Measurements from ENCODE around the gene PTTG1. TPM values are rescaled to one million over a fixed set of nuclear protein-coding genes. Genes with fewer than 3 reads are reported as not detected.

The PTTG1 gene
- total and polyA plus RNA-seq, 4 donors = 0.75 to 84.0 (median 5.6) TPM

DNA sequence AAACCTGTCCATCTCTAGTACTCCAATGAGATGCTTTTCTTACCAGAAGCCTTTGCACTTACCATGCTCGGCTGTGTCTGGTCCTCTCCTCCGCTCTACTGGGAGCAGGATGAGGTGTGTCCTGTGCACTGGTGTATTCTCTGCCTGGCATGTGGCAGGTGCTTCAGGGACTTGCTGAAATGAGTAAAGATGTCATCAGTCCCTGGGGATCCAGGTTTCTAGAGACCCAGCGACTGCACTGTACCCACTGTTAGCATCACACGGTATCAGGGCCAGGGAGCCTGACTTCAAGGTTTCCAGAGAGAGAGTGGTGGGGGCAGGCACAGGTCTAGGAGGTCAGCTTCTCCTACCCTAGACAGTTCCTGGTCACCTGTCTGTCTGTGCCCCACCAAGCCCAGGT is 10.5 kb downstream of the PTTG1 start:
- H3K36me3 ChIP-seq (ENCODE audit: control insufficient read depth in 4 of 4, insufficient read depth in 3 of 4, low read depth in 1 of 4, low read length in 3 of 4) = no peaks in the 10 kb centered on the region
- H3K27ac ChIP-seq (ENCODE audit: low read depth in 1 of 2, low read length in 2 of 2) = no peak overlapping the region
- no peak overlapping the region for H3K4me3 ChIP-seq (ENCODE audit: low read depth in 1 of 3, low read length in 3 of 3)
- DNase-seq (ENCODE audit: low spot score) = no peak
- 95% methylated on average over 4 of the region's 4 CpGs for WGBS
- H3K27me3 ChIP-seq (ENCODE audit: control insufficient read depth in 4 of 4, insufficient read depth in 4 of 4, low read length in 3 of 4) = no peaks in the 10 kb centered on the region
- H3K9me3 ChIP-seq (ENCODE audit: control insufficient read depth in 4 of 4, low read length in 3 of 4) = no peaks in the 10 kb centered on the region
- no peaks in the 10 kb centered on the region for H3K4me1 ChIP-seq (ENCODE audit: control insufficient read depth in 4 of 4, insufficient read depth in 4 of 4, low read length in 3 of 4)
- H3K9ac ChIP-seq (ENCODE audit: low read depth in 1 of 2, low read length in 2 of 2) = no peak overlapping the region
- TF ChIP-seq, protein P1, sequence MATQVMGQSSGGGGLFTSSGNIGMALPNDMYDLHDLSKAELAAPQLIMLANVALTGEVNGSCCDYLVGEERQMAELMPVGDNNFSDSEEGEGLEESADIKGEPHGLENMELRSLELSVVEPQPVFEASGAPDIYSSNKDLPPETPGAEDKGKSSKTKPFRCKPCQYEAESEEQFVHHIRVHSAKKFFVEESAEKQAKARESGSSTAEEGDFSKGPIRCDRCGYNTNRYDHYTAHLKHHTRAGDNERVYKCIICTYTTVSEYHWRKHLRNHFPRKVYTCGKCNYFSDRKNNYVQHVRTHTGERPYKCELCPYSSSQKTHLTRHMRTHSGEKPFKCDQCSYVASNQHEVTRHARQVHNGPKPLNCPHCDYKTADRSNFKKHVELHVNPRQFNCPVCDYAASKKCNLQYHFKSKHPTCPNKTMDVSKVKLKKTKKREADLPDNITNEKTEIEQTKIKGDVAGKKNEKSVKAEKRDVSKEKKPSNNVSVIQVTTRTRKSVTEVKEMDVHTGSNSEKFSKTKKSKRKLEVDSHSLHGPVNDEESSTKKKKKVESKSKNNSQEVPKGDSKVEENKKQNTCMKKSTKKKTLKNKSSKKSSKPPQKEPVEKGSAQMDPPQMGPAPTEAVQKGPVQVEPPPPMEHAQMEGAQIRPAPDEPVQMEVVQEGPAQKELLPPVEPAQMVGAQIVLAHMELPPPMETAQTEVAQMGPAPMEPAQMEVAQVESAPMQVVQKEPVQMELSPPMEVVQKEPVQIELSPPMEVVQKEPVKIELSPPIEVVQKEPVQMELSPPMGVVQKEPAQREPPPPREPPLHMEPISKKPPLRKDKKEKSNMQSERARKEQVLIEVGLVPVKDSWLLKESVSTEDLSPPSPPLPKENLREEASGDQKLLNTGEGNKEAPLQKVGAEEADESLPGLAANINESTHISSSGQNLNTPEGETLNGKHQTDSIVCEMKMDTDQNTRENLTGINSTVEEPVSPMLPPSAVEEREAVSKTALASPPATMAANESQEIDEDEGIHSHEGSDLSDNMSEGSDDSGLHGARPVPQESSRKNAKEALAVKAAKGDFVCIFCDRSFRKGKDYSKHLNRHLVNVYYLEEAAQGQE (IDR thresholded peaks at IDR 0.05) = no peak
- TF ChIP-seq SP1 (IDR thresholded peaks at IDR 0.05) = no peak
- TF ChIP-seq JUND (IDR thresholded peaks at IDR 0.05) = no peak
- TF ChIP-seq TAF1 (conservative IDR thresholded peaks at IDR 0.05) = no peak
- no peak for TF ChIP-seq RAD21 (IDR thresholded peaks at IDR 0.05)
- no peak for TF ChIP-seq FOXA2 (IDR thresholded peaks at IDR 0.05)
- no peak for TF ChIP-seq EGR1 (IDR thresholded peaks at IDR 0.05; ENCODE audit: low read depth in 2 of 2)

DNA sequence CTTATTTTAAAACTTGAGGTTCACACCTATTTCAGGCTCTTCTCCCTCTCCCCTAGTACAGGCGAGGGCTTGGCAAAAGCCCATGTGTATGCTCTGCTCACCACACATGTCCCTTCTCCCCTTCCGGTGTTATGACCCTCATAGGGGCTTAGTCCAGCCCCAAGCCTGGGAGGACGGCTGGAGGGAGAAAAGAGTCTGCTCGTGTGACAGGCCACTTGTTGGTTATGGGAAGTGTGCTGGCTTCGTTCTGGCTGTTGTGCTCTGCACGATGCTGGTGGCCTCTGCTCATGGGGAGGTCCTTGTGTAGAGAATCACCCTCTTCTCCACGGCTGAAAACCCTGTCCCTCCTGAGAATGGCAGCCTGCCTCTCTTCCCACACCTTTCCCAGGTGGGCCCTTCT is 11.1 kb downstream of the PTTG1 start:
- no peaks in the 10 kb centered on the region for H3K4me1 ChIP-seq (ENCODE audit: control insufficient read depth in 4 of 4, insufficient read depth in 4 of 4, low read length in 3 of 4)
- H3K27ac ChIP-seq (ENCODE audit: low read depth in 1 of 2, low read length in 2 of 2) = no peak overlapping the region
- H3K27me3 ChIP-seq (ENCODE audit: control insufficient read depth in 4 of 4, insufficient read depth in 4 of 4, low read length in 3 of 4) = no peaks in the 10 kb centered on the region
- no peaks in the 10 kb centered on the region for H3K36me3 ChIP-seq (ENCODE audit: control insufficient read depth in 4 of 4, insufficient read depth in 3 of 4, low read depth in 1 of 4, low read length in 3 of 4)
- no peaks in the 10 kb centered on the region for H3K9me3 ChIP-seq (ENCODE audit: control insufficient read depth in 4 of 4, low read length in 3 of 4)
- no peak for DNase-seq (ENCODE audit: low spot score)
- H3K9ac ChIP-seq (ENCODE audit: low read depth in 1 of 2, low read length in 2 of 2) = no peak overlapping the region
- H3K4me3 ChIP-seq (ENCODE audit: low read depth in 1 of 3, low read length in 3 of 3) = no peak overlapping the region
- no peak for TF ChIP-seq EGR1 (IDR thresholded peaks at IDR 0.05; ENCODE audit: low read depth in 2 of 2)
- TF ChIP-seq FOXA1 (IDR thresholded peaks at IDR 0.05) = no peak
- no peak for TF ChIP-seq NR2F2 (IDR thresholded peaks at IDR 0.05)
- no peak for TF ChIP-seq SP1 (IDR thresholded peaks at IDR 0.05)
- no peak for TF ChIP-seq RAD21 (IDR thresholded peaks at IDR 0.05)
- no peak for TF ChIP-seq HNF4A (conservative IDR thresholded peaks at IDR 0.05)
- TF ChIP-seq JUND (IDR thresholded peaks at IDR 0.05) = no peak
- TF ChIP-seq YY1 (IDR thresholded peaks at IDR 0.05) = no peak
- TF ChIP-seq, protein P2, sequence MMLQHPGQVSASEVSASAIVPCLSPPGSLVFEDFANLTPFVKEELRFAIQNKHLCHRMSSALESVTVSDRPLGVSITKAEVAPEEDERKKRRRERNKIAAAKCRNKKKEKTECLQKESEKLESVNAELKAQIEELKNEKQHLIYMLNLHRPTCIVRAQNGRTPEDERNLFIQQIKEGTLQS (IDR thresholded peaks at IDR 0.05) = no peak
- TF ChIP-seq, protein P3, sequence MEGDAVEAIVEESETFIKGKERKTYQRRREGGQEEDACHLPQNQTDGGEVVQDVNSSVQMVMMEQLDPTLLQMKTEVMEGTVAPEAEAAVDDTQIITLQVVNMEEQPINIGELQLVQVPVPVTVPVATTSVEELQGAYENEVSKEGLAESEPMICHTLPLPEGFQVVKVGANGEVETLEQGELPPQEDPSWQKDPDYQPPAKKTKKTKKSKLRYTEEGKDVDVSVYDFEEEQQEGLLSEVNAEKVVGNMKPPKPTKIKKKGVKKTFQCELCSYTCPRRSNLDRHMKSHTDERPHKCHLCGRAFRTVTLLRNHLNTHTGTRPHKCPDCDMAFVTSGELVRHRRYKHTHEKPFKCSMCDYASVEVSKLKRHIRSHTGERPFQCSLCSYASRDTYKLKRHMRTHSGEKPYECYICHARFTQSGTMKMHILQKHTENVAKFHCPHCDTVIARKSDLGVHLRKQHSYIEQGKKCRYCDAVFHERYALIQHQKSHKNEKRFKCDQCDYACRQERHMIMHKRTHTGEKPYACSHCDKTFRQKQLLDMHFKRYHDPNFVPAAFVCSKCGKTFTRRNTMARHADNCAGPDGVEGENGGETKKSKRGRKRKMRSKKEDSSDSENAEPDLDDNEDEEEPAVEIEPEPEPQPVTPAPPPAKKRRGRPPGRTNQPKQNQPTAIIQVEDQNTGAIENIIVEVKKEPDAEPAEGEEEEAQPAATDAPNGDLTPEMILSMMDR (IDR thresholded peaks at IDR 0.05; ENCODE audit: low read depth, low read length, missing input control) = no peak
- TF ChIP-seq, protein P1 (IDR thresholded peaks at IDR 0.05) = no peak
- no peak for TF ChIP-seq HNF4G (IDR thresholded peaks at IDR 0.05)
- TF ChIP-seq, protein P4, sequence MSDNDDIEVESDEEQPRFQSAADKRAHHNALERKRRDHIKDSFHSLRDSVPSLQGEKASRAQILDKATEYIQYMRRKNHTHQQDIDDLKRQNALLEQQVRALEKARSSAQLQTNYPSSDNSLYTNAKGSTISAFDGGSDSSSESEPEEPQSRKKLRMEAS (IDR thresholded peaks at IDR 0.05) = no peak
- no peak for TF ChIP-seq GABPA (IDR thresholded peaks at IDR 0.05 in 1 of 2, conservative IDR thresholded peaks at IDR 0.05 in 1 of 2)
- TF ChIP-seq TAF1 (conservative IDR thresholded peaks at IDR 0.05) = no peak
- TF ChIP-seq, protein P5, sequence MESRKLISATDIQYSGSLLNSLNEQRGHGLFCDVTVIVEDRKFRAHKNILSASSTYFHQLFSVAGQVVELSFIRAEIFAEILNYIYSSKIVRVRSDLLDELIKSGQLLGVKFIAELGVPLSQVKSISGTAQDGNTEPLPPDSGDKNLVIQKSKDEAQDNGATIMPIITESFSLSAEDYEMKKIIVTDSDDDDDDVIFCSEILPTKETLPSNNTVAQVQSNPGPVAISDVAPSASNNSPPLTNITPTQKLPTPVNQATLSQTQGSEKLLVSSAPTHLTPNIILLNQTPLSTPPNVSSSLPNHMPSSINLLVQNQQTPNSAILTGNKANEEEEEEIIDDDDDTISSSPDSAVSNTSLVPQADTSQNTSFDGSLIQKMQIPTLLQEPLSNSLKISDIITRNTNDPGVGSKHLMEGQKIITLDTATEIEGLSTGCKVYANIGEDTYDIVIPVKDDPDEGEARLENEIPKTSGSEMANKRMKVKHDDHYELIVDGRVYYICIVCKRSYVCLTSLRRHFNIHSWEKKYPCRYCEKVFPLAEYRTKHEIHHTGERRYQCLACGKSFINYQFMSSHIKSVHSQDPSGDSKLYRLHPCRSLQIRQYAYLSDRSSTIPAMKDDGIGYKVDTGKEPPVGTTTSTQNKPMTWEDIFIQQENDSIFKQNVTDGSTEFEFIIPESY (IDR thresholded peaks at IDR 0.05) = no peak
- TF ChIP-seq RXRA (IDR thresholded peaks at IDR 0.05) = no peak
- no peak for TF ChIP-seq FOXA2 (IDR thresholded peaks at IDR 0.05)
- WGBS = 86% methylated on average over 7 of the region's 7 CpGs

Data from liver (tissue), 9 donors.